ENCODE data around the gene SMYD3.
A peak's percentile ranks its signal among the peaks of the same experiment; 100 is the strongest.

Gene SMYD3

DNA sequence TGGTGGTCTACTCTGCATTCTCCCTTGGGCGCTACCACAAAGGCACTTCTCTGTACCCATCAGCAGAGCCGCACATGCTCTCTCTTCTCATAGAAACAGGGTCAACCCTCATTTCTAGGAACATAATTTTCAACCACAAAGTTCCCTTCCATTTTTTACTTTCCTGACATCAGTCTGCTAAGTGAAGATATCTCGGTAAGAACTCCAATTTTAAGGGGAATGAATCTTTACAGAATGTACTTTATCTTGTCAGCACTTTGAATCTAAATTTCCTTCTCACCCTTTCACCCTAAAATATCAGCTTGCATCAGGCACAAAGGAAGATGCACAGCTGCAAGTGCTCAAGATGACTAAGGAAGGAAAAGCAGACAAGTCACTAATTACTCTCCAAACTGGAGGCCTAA, 545.9 kb downstream of the SMYD3 start:
- no peak overlapping the region for H3K4me3 ChIP-seq (ENCODE audit: low read depth, low read length)
- TF ChIP-seq, protein P1, sequence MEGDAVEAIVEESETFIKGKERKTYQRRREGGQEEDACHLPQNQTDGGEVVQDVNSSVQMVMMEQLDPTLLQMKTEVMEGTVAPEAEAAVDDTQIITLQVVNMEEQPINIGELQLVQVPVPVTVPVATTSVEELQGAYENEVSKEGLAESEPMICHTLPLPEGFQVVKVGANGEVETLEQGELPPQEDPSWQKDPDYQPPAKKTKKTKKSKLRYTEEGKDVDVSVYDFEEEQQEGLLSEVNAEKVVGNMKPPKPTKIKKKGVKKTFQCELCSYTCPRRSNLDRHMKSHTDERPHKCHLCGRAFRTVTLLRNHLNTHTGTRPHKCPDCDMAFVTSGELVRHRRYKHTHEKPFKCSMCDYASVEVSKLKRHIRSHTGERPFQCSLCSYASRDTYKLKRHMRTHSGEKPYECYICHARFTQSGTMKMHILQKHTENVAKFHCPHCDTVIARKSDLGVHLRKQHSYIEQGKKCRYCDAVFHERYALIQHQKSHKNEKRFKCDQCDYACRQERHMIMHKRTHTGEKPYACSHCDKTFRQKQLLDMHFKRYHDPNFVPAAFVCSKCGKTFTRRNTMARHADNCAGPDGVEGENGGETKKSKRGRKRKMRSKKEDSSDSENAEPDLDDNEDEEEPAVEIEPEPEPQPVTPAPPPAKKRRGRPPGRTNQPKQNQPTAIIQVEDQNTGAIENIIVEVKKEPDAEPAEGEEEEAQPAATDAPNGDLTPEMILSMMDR (IDR thresholded peaks at IDR 0.05; ENCODE audit: insufficient read depth, low read depth, low read length, missing control alignments): no peak
- DNase-seq (ENCODE audit: low read depth): no peak

DNA sequence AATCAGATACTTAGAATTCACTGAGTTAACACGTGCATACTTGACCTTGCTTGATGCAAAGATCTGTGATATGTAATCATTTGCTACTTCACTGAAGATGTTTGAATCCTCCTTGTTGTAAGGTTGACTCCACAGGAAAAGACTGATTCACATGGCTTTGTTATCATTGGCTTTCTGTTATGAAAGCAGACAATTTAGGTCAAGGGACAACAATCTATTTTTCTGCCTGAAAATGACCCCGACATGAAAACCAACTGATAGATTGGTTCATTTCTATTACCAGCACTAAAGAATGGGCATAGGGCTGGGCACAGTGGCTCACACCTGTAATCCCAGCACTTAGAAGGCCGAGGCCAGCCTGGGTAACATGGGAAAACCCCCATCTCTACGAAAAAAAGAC, 546.9 kb downstream of the SMYD3 start:
- TF ChIP-seq, protein P1 (IDR thresholded peaks at IDR 0.05; ENCODE audit: insufficient read depth, low read depth, low read length, missing control alignments): no peak
- no peak overlapping the region for H3K4me3 ChIP-seq (ENCODE audit: low read depth, low read length)
- DNase-seq (ENCODE audit: low read depth): no peak

DNA sequence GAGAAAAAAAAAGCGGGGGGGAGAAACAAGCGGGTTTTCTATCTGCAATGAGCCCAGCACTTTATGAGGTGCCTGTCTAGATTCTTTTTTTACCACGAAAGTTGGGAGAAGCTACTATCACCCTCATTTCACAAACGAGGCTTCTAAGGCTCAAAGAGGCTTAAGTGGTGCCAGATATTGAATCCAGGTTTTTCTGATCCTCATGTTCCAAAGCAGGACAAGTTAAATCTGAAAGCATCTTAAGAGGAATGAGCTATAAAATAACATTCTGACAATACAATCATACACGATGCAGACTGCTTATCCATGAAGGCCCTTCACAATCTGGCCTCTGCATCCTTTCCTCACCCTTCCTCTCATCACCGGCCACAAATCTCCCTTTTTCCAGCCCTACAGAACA, 549.1 kb downstream of the SMYD3 start:
- TF ChIP-seq, protein P1 (IDR thresholded peaks at IDR 0.05; ENCODE audit: insufficient read depth, low read depth, low read length, missing control alignments): no peak
- no peak overlapping the region for H3K4me3 ChIP-seq (ENCODE audit: low read depth, low read length)
- DNase-seq (ENCODE audit: low read depth): no peak

DNA sequence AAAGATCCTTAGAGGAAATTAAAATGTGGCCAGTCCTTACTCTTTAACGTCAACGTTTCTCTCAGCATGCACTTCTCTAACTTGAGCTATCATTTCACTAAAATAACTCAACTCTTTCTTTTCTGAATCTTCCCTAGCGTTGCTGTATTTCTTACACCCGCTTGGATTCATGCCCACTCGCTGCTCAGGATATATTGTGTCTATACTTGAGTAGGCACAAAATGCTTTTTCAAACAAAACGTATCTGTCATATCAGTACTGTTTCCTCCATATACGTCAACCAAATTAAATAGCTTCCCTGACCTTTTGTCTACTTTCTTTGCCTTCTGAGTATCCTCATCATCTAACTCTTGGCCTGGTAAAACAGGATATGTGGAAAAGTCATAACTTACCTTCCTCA, 549.7 kb downstream of the SMYD3 start:
- TF ChIP-seq, protein P1 (IDR thresholded peaks at IDR 0.05; ENCODE audit: insufficient read depth, low read depth, low read length, missing control alignments): no peak
- DNase-seq (ENCODE audit: low read depth): no peak
- no peak overlapping the region for H3K4me3 ChIP-seq (ENCODE audit: low read depth, low read length)

DNA sequence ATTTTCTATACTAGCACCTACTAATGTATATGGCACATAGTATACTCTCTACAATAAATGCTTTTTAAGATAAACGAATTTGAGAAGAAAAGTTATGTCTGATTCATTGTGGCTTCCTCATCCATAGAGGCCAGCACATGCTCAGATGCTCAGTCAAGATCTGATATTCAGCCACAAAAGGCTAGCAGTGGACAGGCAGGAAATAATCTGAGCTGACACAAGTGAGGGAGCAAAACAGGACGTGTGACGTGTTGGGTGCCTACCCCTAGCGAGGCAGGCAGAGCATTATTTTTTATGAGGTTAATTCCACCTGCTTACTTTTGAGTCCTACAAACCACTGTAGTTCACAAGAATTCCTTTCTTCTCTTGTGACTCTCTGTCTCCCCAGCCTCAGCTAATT, 550.9 kb downstream of the SMYD3 start:
- no peak for DNase-seq (ENCODE audit: low read depth)
- H3K4me3 ChIP-seq (ENCODE audit: low read depth, low read length): no peak overlapping the region
- TF ChIP-seq, protein P1 (IDR thresholded peaks at IDR 0.05; ENCODE audit: insufficient read depth, low read depth, low read length, missing control alignments): no peak

DNA sequence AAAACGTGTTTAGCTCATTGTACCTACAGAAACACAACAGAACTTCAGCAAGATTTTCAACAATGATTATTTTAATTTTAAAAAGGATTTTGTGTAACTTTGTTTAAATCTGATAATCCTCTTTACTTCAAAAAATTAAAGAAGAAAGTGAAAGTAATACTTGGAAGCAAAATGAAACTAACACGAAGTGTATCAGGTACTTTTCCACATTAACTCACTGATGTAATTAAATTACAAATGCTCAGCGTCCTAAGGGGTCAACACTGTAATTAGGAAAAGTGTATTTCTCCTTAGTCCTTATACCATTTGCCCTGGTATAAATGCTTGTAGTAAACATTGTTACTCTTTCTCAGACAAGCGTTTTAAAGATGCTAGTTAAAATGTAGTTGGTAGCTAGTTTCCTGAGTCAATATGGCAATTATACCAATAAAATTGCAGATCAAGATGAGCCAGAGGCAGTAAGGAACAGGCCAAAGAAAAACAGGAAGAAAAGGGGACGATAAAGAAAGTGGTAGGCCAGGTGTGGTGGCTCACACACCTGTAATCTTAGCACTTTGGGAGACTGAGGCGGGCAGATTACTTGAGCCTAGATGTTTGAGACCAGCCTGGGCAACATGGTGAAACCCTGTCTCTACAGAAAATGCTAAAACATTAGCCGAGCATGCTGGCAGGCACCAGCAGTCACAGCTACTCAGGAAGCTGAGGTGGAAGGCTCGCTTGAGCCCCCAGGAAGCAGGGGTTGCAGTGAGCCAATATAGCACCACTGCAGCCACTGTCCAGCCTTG, 553.0 kb downstream of the SMYD3 start:
- H3K4me3 ChIP-seq (ENCODE audit: low read depth, low read length): peak overlapping the region; percentile 54
- TF ChIP-seq, protein P1 (IDR thresholded peaks at IDR 0.05; ENCODE audit: insufficient read depth, low read depth, low read length, missing control alignments): no peak
- peak; percentile 63 for DNase-seq (ENCODE audit: low read depth)
